Right lobe of liver (tissue), 6 donors: ENCODE measurements around the gene NOL11. TPM values are rescaled to one million over a fixed set of nuclear protein-coding genes. Genes with fewer than 3 reads are reported as not detected.

Experiments
- ATAC-seq, 4 donors: fragments of 200-7000 bp; cut with Tn5 transposase; one replicate each; pipeline ENCODE4 v1.9.1; 2020; ENCODE audit warnings: mild to moderate bottlenecking in 4 of 4, moderate library complexity in 4 of 4
- DNase-seq, 3 donors: peaks; one replicate each; pipeline ENCODE4 v3.0.0-alpha.2; 2020
- H3K27ac ChIP-seq, 3 donors: fragments of 200-600 bp; one replicate each; pipeline ENCODE4 v1.8.0; 2022
- H3K27me3 ChIP-seq, 2 donors: fragments of 200-600 bp; one replicate each; pipeline ENCODE4 v1.8.0; 2022
- H3K36me3 ChIP-seq, 4 donors: fragments of 200-600 bp; sonication (generic) in 1 of 4; one replicate each; pipeline versions ENCODE4 v1.5.1 to v1.8.0; 2017 to 2022; ENCODE audit warnings: control low read depth in 1 of 4
- H3K4me1 ChIP-seq, 4 donors: fragments of 200-600 bp; sonication (generic) in 1 of 4; one replicate each; pipeline versions ENCODE4 v1.5.1 to v1.8.0; 2017 to 2022; ENCODE audit warnings: control low read depth in 1 of 4
- H3K4me3 ChIP-seq, 3 donors: fragments of 200-600 bp; one replicate each; pipeline ENCODE4 v1.8.0; 2022
- H3K9me3 ChIP-seq, 4 donors: fragments of 200-600 bp; sonication (generic) in 1 of 4; one replicate each; pipeline versions ENCODE4 v1.5.1 to v1.8.0; 2017 to 2022; ENCODE audit warnings: control low read depth in 1 of 4
- CTCF ChIP-seq, 4 donors: fragments of 200-600 bp in 3 of 4; fragments of 450-650 bp in 1 of 4; IDR thresholded peaks; one replicate each; pipeline versions ENCODE4 v1.5.1 to v1.8.0; 2016 to 2022; ENCODE audit warnings: antibody characterized with exemption in 4 of 4, mild to moderate bottlenecking in 2 of 4
- POLR2A ChIP-seq: fragments of 450-650 bp; IDR thresholded peaks from one replicate; pipeline ENCODE4 v1.6.1; 2017; ENCODE audit warnings: antibody characterized with exemption, mild to moderate bottlenecking
- WGBS: methylation state at CpG from one replicate; pipeline ENCODE4 v1.1.6; 2018; ENCODE audit warnings: low coverage, low lambda C conversion rate; ENCODE audit not compliant: insufficient coverage; ENCODE audit errors: missing lambda C conversion rate; 5-methylcytosine and 5-hydroxymethylcytosine counted together
- intact Hi-C, 2 donors: fragments of 100-400 bp; cut with DNase I; formaldehyde crosslinking; loops; one replicate each; pipeline versions ENCODE4 v1.11.2 to v1.14.1; 2022
- total RNA-seq, 6 experiments: library from RNA; depleted of rRNA in 2 of 6; stranded (reverse); fragments of >200 nt in 2 of 6; fragmentation: NEBNext Ultra II Directional in 3 of 6; extraction: Animal tissue kit (Norgen Biotek cat#: 25700) in 3 of 6; gene quantifications; one replicate each; pipeline versions ENCODE4 v1.1.0 to v1.2.4, GENCODE V29; 2016 to 2023
- donor health status: DM: no; HTN: yes; CAD: no.
- donor health status: DM: no; HTN: no; CAD: no.
- donor health status: DM: no; HTN: no; CAD: no.
- donor health status: DM: no; HTN: yes; CAD: no.
- donor health status: DM: no; HTN: yes; CAD: no.

Gene NOL11
- total RNA-seq, 6 experiments from 2014 or later, result 15.8 to 22.1 (median 19.5) TPM

- no peaks in the 10 kb centered on the region for H3K36me3 ChIP-seq
- no peaks in the 10 kb centered on the region for H3K9me3 ChIP-seq
- no peak for TF ChIP-seq POLR2A
- TF ChIP-seq CTCF (IDR thresholded peaks at IDR 0.05), result no peak
- H3K27ac ChIP-seq, result no peak overlapping the region
- intact Hi-C loops, result no loop called here
- H3K4me3 ChIP-seq, result no peak overlapping the region
- WGBS, result 62% methylated on average over 3 of the region's 4 CpGs
- no peaks in the 10 kb centered on the region for H3K27me3 ChIP-seq
- peaks cover 0 to 1% (median 0%) of the 10 kb centered on the region in 4 donors for H3K4me1 ChIP-seq
- DNase-seq (no peak), ATAC-seq (no peak)
Observed at GRCh38 chr17:67711916-67712315, 5.8 kb upstream of the NOL11 start.

- H3K36me3 ChIP-seq, result no peaks in the 10 kb centered on the region
- intact Hi-C loops, result no loop called here
- H3K27ac ChIP-seq, result no peak overlapping the region
- peaks cover 0 to 3% (median 0%) of the 10 kb centered on the region in 4 donors for H3K4me1 ChIP-seq
- no peaks in the 10 kb centered on the region for H3K9me3 ChIP-seq
- TF ChIP-seq CTCF (IDR thresholded peaks at IDR 0.05) (no peak), POLR2A (no peak)
- DNase-seq (no peak), ATAC-seq (no peak)
- WGBS, result 96% methylated on average over 4 of the region's 4 CpGs
- no peaks in the 10 kb centered on the region for H3K27me3 ChIP-seq
- H3K4me3 ChIP-seq, result no peak overlapping the region
Observed at GRCh38 chr17:67712375-67712774, 5.4 kb upstream of the NOL11 start.

- Histone ChIP-seq H3K36me3 (no peaks in the 10 kb centered on the region), H3K4me1 (peaks cover 0 to 3% (median 0%) of the 10 kb centered on the region in 4 donors), H3K27ac (no peak overlapping the region), H3K27me3 (no peaks in the 10 kb centered on the region), H3K4me3 (no peak overlapping the region), H3K9me3 (no peaks in the 10 kb centered on the region)
- DNase-seq (no peak), ATAC-seq (no peak)
- 89% methylated on average over 3 of the region's 3 CpGs for WGBS
- TF ChIP-seq CTCF (IDR thresholded peaks at IDR 0.05), result no peak
- TF ChIP-seq POLR2A, result no peak
- intact Hi-C loops, result no loop called here
Observed at GRCh38 chr17:67713169-67713568, 4.6 kb upstream of the NOL11 start.

GRCh38 chr17:67716405-67716798, 1.3 kb upstream of the NOL11 start:
- Histone ChIP-seq H3K27ac (no peak overlapping the region), H3K9me3 (no peaks in the 10 kb centered on the region), H3K4me1 (peaks cover 0 to 15% (median 6%) of the 10 kb centered on the region in 4 donors), H3K36me3 (peaks cover 0 to 10% (median 3%) of the 10 kb centered on the region in 4 donors), H3K4me3 (no peak overlapping the region), H3K27me3 (no peaks in the 10 kb centered on the region)
- 93% methylated on average over 3 of the region's 6 CpGs for WGBS
- intact Hi-C loops, result no loop called here
- DNase-seq, result no peak
- TF ChIP-seq CTCF (IDR thresholded peaks at IDR 0.05), result no peak
- TF ChIP-seq POLR2A, result no peak
- no peak for ATAC-seq

GRCh38 chr17:67717192-67717623, 528 bp upstream of the NOL11 start:
- H3K27me3 ChIP-seq, result no peaks in the 10 kb centered on the region
- intact Hi-C loops, result no loop called here
- peaks cover 0 to 15% (median 6%) of the 10 kb centered on the region in 4 donors for H3K4me1 ChIP-seq
- no peak for DNase-seq
- peak overlapping the region; percentile 63 to 86 (median 73) for H3K27ac ChIP-seq
- peak in 1 of 4 donors; percentile 0 for ATAC-seq
- no peak for TF ChIP-seq CTCF (IDR thresholded peaks at IDR 0.05)
- no peak for TF ChIP-seq POLR2A
- H3K36me3 ChIP-seq, result peaks cover 0 to 18% (median 7%) of the 10 kb centered on the region in 4 donors
- WGBS, result 0% methylated on average over 5 of the region's 5 CpGs
- H3K9me3 ChIP-seq, result no peaks in the 10 kb centered on the region
- H3K4me3 ChIP-seq, result peak overlapping the region; percentile 35 to 92 (median 85)
